PC-3 (cell line): ENCODE measurements around the gene PHGDH.

Source experiments
- CTCF ChIP-seq: fragments of 300-600 bp; sonication (generic); conservative IDR thresholded peaks from 2 replicates; pipeline ENCODE4 v1.5.1; 2017; ENCODE audit warnings: antibody characterized with exemption, low read depth, mild to moderate bottlenecking, low read length
- EZH2 ChIP-seq: fragments of 300-600 bp; sonication (generic); IDR thresholded peaks from one replicate; pipeline ENCODE4 v1.6.1; 2017; ENCODE audit warnings: antibody characterized with exemption, mild to moderate bottlenecking, low read length; ENCODE audit not compliant: unreplicated experiment
- EZH2phosphoT487 ChIP-seq: fragments of 300-600 bp; sonication (generic); IDR thresholded peaks from 2 replicates; pipeline ENCODE4 v1.6.1; 2018; ENCODE audit warnings: mild to moderate bottlenecking, antibody characterized with exemption, low read length, borderline replicate concordance

- TF ChIP-seq CTCF (no peak), EZH2 (no peak), EZH2phosphoT487 (no peak)
Measured at GRCh38 chr1:119721896-119722295, 10.2 kb downstream of the PHGDH start.
